Stimulated activated CD8-positive, alpha-beta memory T cell treated with anti-CD3 and anti-CD28 coated beads, Interleukin-15, amount 100 ng/mL, for 4 hours (primary cell): ENCODE results near the gene FMN2.
"Not testable (repeated sequence)": the region's sequence is repeated elsewhere in the genome, so short reads cannot be mapped to it uniquely, and the experiment has no call there.

Source experiments
- DNase-seq, 2 donors: peaks; one replicate each; pipeline ENCODE4 v3.0.0-alpha.2; 2020; ENCODE audit warnings: low read depth in 2 of 2

The FMN2 gene

DNA sequence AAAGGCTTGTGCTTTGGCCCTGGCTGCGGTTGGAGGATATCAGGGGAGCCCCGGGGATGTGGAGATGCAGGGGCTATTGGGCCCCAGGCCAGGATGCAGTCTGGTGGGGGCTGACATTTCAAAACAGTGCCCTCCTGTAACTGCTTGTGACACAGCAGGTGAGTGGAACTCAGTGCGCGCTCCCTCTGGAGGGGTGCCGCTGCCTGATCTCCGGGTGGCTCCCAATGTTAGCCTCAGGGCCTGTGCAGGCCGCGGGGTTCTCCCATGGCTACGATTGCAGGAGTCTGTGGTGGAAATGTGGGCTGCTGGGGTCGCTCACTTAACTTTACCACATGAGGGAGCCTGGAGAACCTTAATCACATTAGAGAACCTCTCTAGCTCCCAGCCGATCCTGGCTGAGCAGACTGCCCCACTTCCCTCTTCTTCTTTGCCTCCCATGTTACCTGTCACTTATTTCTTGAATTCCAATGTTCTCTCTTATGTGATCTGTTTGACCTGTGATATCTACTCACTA lies 163.2 kb downstream of the FMN2 start:
- no peak for DNase-seq

DNA sequence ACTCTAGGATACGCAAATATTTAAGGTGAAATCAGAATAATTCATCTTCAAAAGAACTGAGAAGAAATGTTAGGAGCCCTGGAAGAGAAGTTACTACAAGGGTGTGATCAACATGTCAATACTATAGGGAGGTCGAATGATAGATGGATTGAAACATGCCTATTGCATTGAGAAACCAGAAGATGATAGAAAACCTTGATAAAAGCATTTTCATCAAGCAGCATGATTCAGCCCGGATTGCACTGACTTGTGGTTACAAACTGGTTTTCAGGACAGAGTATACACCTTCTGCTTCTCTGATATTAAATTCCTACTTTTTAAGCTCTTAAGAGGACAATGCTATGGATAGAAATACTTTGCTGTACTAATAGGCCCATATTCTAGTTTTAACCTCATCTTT lies 164.2 kb downstream of the FMN2 start:
- no peak for DNase-seq

GRCh38 chr1:240256836-240257503 lies 165.3 kb downstream of the FMN2 start:
- no peak for DNase-seq

- DNase-seq: no peak
These were observed 167.2 kb downstream of the FMN2 start for GRCh38 chr1:240258910-240259309.

DNA sequence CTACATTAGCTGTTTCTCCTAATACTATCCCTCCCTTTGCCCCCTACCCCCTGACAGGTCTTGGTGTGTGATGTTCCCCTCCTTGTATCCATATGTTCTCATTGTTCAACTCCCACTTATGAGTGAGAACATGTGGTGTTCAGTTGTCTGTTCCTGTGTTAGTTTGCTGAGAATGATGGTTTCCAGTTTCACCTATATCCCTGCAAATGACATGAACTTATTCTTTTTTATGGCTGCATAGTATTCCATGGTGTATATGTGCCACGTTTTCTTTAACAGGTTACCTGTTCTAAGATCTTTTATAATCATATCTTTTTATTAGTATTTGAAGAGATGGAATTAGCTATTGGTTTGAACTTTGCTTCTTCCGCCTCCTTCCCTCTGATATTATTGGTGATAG lies 172.8 kb downstream of the FMN2 start:
- not testable (repeated sequence) for DNase-seq

- DNase-seq: no peak
These were observed 179.4 kb downstream of the FMN2 start for GRCh38 chr1:240271081-240271480.

DNA sequence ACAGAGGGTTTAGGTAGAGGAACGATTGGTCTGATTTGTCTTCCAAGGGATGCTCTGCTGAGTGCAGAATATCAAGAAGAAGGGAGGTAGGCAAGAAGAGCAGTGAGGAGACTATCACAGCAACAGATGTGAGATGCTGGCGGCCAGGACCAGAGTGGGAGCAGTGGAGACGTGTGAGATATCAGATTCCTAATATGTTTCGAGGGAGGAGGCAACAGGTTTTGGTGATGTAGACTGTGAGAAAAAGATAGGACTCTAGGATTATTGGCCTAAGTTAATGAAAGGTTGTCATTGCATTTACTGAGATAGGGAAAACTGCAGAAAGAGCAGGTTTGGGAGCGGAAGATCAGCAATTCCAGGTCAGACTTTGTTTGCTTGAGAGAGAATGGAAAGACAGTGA lies 182.9 kb downstream of the FMN2 start:
- no peak for DNase-seq

GRCh38 chr1:240275219-240275618 lies 183.5 kb downstream of the FMN2 start:
- DNase-seq: not testable (repeated sequence)

- no peak for DNase-seq
These were observed 186.4 kb downstream of the FMN2 start for GRCh38 chr1:240278082-240278481.

DNA sequence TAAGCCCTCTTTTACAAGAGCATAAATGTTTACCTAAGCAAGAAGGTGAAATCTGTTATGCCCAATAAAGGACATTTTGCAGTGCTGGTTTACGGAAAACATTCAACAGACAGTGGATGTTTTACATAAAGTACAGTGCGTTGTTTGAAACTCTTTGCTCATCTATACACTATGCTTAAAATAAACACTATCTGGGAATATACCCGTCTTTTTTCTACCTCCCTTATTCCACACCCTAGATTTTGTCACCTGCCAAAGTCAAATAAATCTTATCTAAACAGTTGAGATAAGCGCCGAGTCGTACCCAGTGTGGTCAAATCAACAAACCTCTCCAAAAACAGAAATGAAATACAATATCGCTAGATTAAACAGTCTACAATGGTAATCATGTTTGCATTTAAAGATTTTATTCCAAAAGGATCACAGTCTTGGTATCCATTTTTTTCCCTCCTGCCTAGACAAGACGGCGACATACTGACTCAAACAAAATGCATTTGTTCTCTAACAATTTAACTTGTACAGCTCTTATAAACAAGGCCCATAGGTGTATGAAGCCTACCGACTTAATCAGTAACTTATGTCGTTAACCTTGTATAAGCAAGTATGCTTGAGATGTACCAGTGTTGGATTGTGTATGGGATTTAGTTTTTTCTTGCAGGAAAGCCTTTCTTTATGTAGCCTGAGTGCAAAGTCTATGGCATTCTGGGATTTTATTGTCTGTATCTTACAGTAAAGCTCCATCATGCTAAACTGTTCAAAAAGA lies 189.1 kb downstream of the FMN2 start:
- DNase-seq: no peak

DNA sequence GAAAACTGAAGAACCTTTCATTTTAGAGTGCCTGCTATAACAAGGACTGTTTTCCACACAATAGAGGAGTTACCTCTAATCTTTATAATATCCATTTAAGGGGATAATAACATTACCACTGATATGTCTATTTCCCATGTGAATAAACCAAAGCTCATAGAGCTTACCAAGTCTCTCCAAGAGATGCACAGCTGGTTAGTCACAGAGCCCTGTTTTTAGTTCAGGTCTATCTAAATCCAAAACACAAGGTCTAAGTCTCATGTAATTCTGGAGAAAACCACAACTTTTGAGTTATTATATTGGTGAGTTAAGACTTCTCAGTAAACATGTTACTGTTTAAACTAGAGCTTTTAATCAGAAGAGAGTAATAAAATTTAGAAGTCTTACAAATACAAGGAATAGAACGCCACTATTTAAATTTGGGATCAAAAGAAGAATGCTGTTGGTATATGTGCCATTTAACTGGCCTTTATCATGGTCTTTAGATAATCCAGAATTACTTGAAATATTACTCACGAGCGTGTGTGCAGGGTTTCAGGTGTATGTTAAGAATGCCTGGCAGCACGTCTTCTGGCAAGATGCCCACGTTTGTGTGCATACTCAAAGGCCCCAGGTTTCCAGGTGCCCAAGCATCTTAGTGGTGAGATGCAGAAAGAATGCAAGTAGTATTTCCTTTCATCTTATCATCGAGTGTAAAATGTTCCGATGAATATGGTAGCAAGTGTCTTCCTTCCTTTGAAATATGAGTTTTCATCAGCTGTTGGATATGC lies 190.6 kb downstream of the FMN2 start:
- DNase-seq: no peak

DNA sequence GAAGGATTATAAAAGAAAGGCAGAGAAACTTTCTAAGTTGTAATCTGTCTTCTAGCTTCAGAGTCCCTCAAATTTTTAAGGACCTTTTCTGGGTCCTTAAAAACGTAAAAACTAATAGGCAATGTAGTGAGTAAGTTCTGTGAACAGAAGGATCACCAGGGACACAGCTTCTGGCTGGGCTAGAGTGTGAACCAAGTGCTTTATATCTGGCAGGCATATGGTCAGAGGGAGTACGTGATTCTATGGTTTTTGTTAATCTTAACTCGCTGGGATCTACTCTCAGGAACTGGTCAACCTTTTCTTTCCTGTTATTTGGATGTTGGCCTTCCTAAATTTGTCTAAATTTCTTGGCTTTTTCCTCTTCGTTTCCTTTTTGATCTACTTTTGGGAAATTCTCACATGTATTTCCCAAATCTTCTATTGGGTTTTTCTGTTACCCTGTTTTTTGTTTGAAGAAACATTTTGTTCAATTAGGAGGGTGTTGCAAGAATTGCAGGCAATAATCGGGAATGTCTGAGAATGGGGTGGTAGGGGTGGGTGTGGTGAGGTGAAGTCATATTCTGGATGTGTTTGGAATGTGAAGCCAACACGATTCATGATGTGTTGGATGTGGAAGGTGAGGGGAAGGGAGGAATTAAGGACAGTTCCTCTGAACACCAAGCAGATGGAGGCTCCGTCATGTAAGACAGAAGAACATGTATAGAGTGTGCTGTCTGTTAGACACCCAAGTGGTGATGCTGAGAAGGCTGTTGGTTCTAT lies 193.2 kb downstream of the FMN2 start:
- DNase-seq: no peak

- DNase-seq: no peak
These were observed 193.9 kb downstream of the FMN2 start for GRCh38 chr1:240285540-240285939.

DNA sequence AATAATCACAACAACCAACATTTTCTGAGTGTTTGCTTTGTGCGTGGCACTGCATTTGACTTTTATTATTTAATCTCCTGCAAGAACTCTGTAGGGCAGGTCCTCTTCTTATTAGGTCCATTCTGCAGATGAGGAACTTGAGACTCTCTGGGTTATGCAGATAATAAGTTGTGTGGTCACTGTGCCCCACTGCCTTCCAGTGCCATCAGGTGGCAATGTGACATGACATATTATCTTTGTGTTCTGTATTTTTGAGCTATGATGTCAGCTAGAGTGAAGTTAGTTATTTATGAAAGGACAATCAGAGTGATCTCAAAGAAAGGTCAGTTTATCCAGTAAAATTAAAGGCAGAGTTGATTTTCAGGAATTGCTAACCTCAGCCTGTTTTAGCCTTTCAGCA lies 196.0 kb downstream of the FMN2 start:
- DNase-seq: no peak

DNA sequence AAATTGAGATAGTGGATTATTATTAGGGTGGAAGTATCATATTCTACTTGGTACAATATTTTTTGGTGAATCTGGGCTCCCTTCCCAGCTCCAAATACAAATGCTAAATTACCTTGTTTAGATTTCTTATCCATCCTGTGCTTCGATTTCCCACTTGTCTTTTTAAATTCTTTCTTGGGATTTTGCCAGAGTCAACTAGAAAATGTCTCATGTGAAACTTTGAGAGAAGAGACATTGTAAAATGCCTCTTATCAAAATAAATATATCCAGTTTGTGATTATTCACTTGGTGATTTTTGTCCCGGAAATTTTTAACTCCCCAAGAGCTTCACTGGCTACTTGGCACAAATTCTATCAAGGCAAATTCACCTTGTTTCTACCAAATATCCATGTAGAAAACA lies 202.0 kb downstream of the FMN2 start:
- no peak for DNase-seq

DNA sequence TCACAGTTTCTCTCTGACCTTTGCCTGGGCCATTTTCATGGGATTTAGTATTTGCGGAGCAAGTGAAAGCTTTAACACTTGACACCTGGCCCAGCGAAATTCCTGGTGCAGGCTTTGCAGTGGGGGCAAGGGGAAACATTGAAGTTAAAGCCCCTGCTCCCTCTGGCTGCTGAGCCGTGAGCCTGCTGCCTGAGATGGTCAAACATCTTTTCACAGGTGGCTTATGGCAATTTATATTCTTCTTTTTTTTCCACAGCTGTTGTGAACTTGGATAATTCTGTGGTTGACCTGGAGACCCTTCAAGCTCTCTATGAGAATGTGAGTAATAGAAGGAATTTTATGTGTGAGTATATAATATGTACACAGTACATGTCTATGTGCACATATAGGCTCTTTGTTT lies 202.9 kb downstream of the FMN2 start:
- DNase-seq: no peak

- no peak for DNase-seq
These were observed 204.1 kb downstream of the FMN2 start for GRCh38 chr1:240295811-240296210.

DNA sequence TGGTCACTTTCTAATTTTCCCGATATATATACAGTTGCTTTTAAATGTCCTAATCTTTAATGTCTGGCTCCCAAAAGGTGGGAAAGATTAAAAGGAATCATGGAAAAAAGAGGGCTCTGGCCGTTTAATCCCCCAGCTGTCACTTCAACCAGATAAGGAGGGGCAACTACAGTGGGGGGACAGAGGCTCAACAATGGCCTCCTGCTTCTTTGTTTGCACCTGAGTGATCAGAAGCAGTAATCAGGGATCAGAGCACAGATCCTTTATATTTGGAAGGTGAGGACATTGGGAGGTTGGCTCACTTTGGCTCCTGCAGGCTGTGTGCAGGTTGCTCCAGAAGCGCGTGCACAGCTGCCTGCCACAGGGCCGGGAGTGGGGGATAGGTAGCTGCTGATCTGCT lies 212.8 kb downstream of the FMN2 start:
- no peak for DNase-seq

GRCh38 chr1:240306673-240307072 lies 215.0 kb downstream of the FMN2 start:
- no peak for DNase-seq

- DNase-seq: no peak
These were observed 216.4 kb downstream of the FMN2 start for GRCh38 chr1:240308096-240308495.

DNA sequence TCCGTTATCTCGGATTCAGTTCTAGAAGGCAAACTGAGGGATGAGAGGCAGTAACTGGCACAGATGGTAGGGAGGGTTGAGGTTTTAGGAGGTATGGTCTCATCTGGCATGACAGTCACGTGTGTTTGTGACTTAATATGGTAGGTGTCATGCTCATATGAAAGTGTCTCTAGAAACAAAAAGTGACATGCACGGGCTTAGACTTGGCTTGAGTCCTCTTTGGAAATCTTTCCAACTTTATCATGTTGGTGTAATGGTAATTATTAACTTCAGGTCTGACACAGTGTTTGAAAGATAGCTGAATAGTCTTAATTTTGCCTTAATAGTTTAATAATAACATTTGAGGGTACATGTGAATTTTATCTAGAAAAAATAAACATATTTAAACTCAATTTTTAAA lies 218.1 kb downstream of the FMN2 start:
- no peak for DNase-seq
